ENCODE data around the gene CD14. TPM values are rescaled to one million over a fixed set of nuclear protein-coding genes. Genes with fewer than 3 reads are reported as not detected.
"Not testable (repeated sequence)": the region's sequence is repeated elsewhere in the genome, so short reads cannot be mapped to it uniquely, and the experiment has no call there.

Gene CD14
- total RNA-seq, 4 donors from 2014 or later = 3.3 to 16.0 (median 7.4) TPM

GRCh38 chr5:140595538-140596300 is 37.3 kb downstream of the CD14 start:
- H3K36me3 ChIP-seq = no peaks in the 10 kb centered on the region
- DNase-seq = peak in 1 of 3 donors; percentile 60
- H3K27me3 ChIP-seq = no peaks in the 10 kb centered on the region
- H3K27ac ChIP-seq = no peak overlapping the region
- H3K9me3 ChIP-seq = no peaks in the 10 kb centered on the region
- H3K4me1 ChIP-seq = no peaks in the 10 kb centered on the region
- H3K4me3 ChIP-seq = no peak overlapping the region
- TF ChIP-seq POLR2A (IDR thresholded peaks at IDR 0.05) = no peak
- TF ChIP-seq, protein P1, sequence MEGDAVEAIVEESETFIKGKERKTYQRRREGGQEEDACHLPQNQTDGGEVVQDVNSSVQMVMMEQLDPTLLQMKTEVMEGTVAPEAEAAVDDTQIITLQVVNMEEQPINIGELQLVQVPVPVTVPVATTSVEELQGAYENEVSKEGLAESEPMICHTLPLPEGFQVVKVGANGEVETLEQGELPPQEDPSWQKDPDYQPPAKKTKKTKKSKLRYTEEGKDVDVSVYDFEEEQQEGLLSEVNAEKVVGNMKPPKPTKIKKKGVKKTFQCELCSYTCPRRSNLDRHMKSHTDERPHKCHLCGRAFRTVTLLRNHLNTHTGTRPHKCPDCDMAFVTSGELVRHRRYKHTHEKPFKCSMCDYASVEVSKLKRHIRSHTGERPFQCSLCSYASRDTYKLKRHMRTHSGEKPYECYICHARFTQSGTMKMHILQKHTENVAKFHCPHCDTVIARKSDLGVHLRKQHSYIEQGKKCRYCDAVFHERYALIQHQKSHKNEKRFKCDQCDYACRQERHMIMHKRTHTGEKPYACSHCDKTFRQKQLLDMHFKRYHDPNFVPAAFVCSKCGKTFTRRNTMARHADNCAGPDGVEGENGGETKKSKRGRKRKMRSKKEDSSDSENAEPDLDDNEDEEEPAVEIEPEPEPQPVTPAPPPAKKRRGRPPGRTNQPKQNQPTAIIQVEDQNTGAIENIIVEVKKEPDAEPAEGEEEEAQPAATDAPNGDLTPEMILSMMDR (IDR thresholded peaks at IDR 0.05) = no peak

DNA sequence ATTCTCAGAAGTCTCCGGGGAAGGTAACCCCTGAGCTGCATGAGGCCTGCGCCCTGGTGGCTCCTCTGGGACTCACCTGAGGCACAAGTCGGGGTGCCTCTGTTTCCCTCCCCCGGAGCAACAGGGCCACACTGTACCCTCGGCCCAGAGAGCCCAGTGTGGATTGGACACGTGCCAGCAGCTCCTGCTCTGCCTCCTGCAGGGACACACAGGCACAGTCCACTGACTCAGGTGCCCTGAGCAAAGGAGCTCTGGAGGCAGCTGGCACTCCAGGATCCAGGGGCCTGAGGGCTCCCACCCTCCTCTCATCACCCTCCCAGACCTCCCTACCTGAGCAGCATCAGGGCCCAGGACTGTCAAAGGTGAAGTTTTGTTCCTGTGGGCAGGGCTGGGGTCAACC is 38.8 kb downstream of the CD14 start:
- H3K4me3 ChIP-seq = no peak overlapping the region
- TF ChIP-seq, protein P1 (IDR thresholded peaks at IDR 0.05) = no peak
- no peak for TF ChIP-seq POLR2A (IDR thresholded peaks at IDR 0.05)
- H3K4me1 ChIP-seq = no peaks in the 10 kb centered on the region
- no peaks in the 10 kb centered on the region for H3K27me3 ChIP-seq
- no peaks in the 10 kb centered on the region for H3K9me3 ChIP-seq
- no peak overlapping the region for H3K27ac ChIP-seq
- H3K36me3 ChIP-seq = no peaks in the 10 kb centered on the region
- no peak for DNase-seq

DNA sequence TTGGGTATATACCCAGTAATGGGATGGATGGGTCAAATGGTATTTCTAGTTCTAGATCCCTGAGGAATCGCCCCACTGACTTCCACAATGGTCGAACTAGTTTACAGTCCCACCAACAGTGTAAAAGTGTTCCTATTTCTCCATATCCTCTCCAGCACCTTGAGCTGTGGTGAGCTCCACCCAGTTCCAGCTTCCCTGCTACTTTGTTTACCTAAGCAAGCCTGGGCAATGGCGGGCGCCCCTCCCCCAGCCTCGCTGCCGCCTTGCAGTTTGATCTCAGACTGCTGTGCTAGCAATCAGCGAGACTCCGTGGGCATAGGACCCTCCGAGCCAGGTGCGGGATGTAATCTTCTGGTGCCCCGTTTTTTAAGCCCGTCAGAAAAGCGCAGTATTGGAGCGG is 39.9 kb downstream of the CD14 start:
- DNase-seq, H3K4me3 ChIP-seq, H3K36me3 ChIP-seq, H3K27me3 ChIP-seq, H3K27ac ChIP-seq, H3K4me1 ChIP-seq, H3K9me3 ChIP-seq: not testable (repeated sequence)

GRCh38 chr5:140591747-140592372 is 41.1 kb downstream of the CD14 start:
- Histone ChIP-seq H3K9me3 (no peaks in the 10 kb centered on the region), H3K4me1 (no peaks in the 10 kb centered on the region), H3K27me3 (no peaks in the 10 kb centered on the region), H3K4me3 (no peak overlapping the region), H3K27ac (no peak overlapping the region), H3K36me3 (no peaks in the 10 kb centered on the region)
- TF ChIP-seq POLR2A (IDR thresholded peaks at IDR 0.05) = no peak
- TF ChIP-seq, protein P1 (IDR thresholded peaks at IDR 0.05) = no peak
- DNase-seq = no peak

- H3K9me3 ChIP-seq = no peaks in the 10 kb centered on the region
- DNase-seq = no peak
- no peaks in the 10 kb centered on the region for H3K36me3 ChIP-seq
- H3K27me3 ChIP-seq = no peaks in the 10 kb centered on the region
- no peak overlapping the region for H3K4me3 ChIP-seq
- no peak for TF ChIP-seq POLR2A (IDR thresholded peaks at IDR 0.05)
- TF ChIP-seq, protein P1 (IDR thresholded peaks at IDR 0.05) = no peak
- H3K27ac ChIP-seq = no peak overlapping the region
- H3K4me1 ChIP-seq = no peaks in the 10 kb centered on the region
These were observed 42.1 kb downstream of the CD14 start for GRCh38 chr5:140590861-140591260.

- no peaks in the 10 kb centered on the region for H3K27me3 ChIP-seq
These were observed 44.5 kb downstream of the CD14 start for GRCh38 chr5:140588311-140589070.

More at GRCh38 chr5:140588311-140589070, 44.5 kb downstream of the CD14 start:
- no peak for DNase-seq
- no peaks in the 10 kb centered on the region for H3K36me3 ChIP-seq
- H3K4me1 ChIP-seq = no peaks in the 10 kb centered on the region
- peak overlapping the region in 2 of 4 donors; percentile 19 to 43 for H3K27ac ChIP-seq
- no peak for TF ChIP-seq POLR2A (IDR thresholded peaks at IDR 0.05)
- TF ChIP-seq, protein P1 (IDR thresholded peaks at IDR 0.05) = no peak
- H3K4me3 ChIP-seq = no peak overlapping the region
- H3K9me3 ChIP-seq = no peaks in the 10 kb centered on the region

All from Peyer's patch (tissue), 4 donors.